ENCODE results near the gene ATL3. TPM values are rescaled to one million over a fixed set of nuclear protein-coding genes. Genes with fewer than 3 reads are reported as not detected.

ATL3 gene
- total and polyA plus RNA-seq, 2 of the 4 experiments (the other 2 are of a cell fraction): 19.9 to 131 TPM

DNA sequence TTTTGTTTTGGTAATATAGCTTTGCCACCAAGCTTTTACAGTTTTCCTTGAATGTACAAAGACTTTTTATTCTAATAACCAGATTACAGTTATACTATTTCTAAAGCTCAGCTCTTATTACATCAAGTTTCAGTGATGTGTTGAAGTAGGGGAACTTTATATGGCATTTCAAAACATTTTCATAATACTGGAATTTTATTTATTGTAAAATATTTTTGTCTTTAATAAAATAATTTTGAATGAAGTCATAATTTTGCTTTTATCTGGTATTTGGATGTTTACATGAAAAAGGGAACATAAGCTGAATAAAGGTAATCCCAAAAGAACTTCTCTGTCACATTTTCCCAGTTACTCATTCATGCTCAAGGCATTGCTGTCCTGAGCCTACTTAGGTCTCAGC lies 44.9 kb upstream of the ATL3 start:
- in situ Hi-C loops (cut with MboI; ENCODE audit: low sequenced_read_pairs) (no loop called here), intact Hi-C loops (cut with micrococcal nuclease) (no loop called here), dilution Hi-C loops (cut with HindIII; ENCODE audit: low sequenced_read_pairs, unreplicated experiment) (no loop called here)
- TF ChIP-seq POLR2A (IDR thresholded peaks at IDR 0.05; ENCODE audit: low read depth, low read length) (no peak), CHD1 (IDR thresholded peaks at IDR 0.05; ENCODE audit: low read depth, low read length) (no peak)
- no peak overlapping the region for H2AK9ac ChIP-seq (replicated peaks; ENCODE audit: low read depth, low read length, poor library complexity)
- no peak overlapping the region for H2BK5ac ChIP-seq (ENCODE audit: low read depth, low read length, poor library complexity, severe bottlenecking)
- H4K91ac ChIP-seq (ENCODE audit: insufficient read depth, low read depth, low read length): no peak overlapping the region
- POLR2A ChIA-PET (ENCODE audit: unreplicated experiment): interaction anchor here (0.6 kb wide), 1 partner anchor 17 kb away, joined by 3 read pairs; no protein-coding TSS in a partner anchor
- no peaks in the 10 kb centered on the region for H3K27me3 ChIP-seq (ENCODE audit: control insufficient read depth, insufficient read depth, low read length)
- no peak overlapping the region for H3K23ac ChIP-seq (ENCODE audit: low read depth, low read length)
- H3K27ac ChIP-seq (ENCODE audit: insufficient read depth, low read length): no peak overlapping the region
- H4K20me1 ChIP-seq (ENCODE audit: insufficient read depth, low read length): peaks cover 22% of the 10 kb centered on the region
- no peak overlapping the region for H2AK5ac ChIP-seq (ENCODE audit: low read depth, low read length)
- H2BK120ac ChIP-seq (ENCODE audit: low read depth, low read length): no peak overlapping the region
- no peaks in the 10 kb centered on the region for H3K9me3 ChIP-seq (ENCODE audit: control insufficient read depth, insufficient read depth, low read length)
- no peak overlapping the region for H3K4me3 ChIP-seq (ENCODE audit: insufficient read depth, low read depth, low read length)
- H3K9me1 ChIP-seq (ENCODE audit: insufficient read depth, low read length): 0 out of 2 replicates have a peak, but pooled peaks cover 3% of the 10 kb centered on the region
- CTCF ChIA-PET: interaction anchor here (0.9 kb wide), 1 partner anchor 14 kb away, joined by 3 read pairs; no protein-coding TSS in a partner anchor
- no peak overlapping the region for H4K5ac ChIP-seq (ENCODE audit: low read depth, low read length)
- H3K14ac ChIP-seq (replicated peaks; ENCODE audit: low read depth, low read length): no peak overlapping the region
- no peak overlapping the region for H3K56ac ChIP-seq (ENCODE audit: extremely low read depth, insufficient read depth, low read length)
- H3K4me1 ChIP-seq (ENCODE audit: control insufficient read depth, insufficient read depth, low read length): no peaks in the 10 kb centered on the region; the same call in 1 of the 2 replicates
- no peak overlapping the region for H2BK20ac ChIP-seq (ENCODE audit: low read depth, low read length)
- H3K18ac ChIP-seq (ENCODE audit: low read depth, low read length): no peak overlapping the region
- DNase-seq (no peak), ATAC-seq (ENCODE audit: low read depth) (no peak)
- H2AFZ ChIP-seq (replicated peaks; ENCODE audit: low read length, poor library complexity): no peak overlapping the region
- H3K9ac ChIP-seq (ENCODE audit: low read depth, low read length): no peak overlapping the region
- no peak overlapping the region for H4K8ac ChIP-seq (ENCODE audit: low read depth in 2 of 2, low read length in 2 of 2)
- BruUV-seq (replicated peaks): no TSS peak
- H3K79me1 ChIP-seq (ENCODE audit: low read depth in 1 of 2, low read length in 2 of 2): peaks cover 14 to 80% of the 10 kb centered on the region in 2 experiments
- peaks cover 6% of the 10 kb centered on the region for H3K36me3 ChIP-seq (ENCODE audit: control insufficient read depth, insufficient read depth, low read length)
- no peak overlapping the region for H3K4me2 ChIP-seq (ENCODE audit: low read depth, low read length)
- H2BK15ac ChIP-seq (ENCODE audit: low read depth, low read length): no peak overlapping the region
- H3K4ac ChIP-seq (ENCODE audit: low read depth, low read length): no peak overlapping the region
